Measurements from ENCODE around the gene CCDC169. TPM values are rescaled to one million over a fixed set of nuclear protein-coding genes. Genes with fewer than 3 reads are reported as not detected.

Gene CCDC169
- total RNA-seq, 4 donors from 2014 or later: 0.22 to 0.51 TPM; not detected in 2

DNA sequence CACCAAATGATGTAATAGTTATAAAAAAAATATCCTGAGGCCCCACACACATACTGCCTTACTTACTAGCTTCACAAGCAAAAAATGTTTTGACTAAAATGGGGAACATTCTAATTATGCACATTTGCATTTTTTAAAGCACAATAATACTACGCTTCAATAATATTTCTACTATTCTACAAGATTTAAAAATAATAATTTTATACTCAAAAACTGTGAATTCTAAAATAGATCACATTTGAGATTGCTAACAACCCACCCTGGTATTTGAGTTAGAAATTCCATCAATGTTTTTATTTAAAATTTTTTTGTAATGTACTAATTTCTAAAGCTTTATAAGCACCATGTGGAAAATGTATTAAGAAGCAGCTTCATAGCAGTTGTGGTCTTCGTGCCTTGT, 24.2 kb downstream of the CCDC169 start:
- TF ChIP-seq, protein P1, sequence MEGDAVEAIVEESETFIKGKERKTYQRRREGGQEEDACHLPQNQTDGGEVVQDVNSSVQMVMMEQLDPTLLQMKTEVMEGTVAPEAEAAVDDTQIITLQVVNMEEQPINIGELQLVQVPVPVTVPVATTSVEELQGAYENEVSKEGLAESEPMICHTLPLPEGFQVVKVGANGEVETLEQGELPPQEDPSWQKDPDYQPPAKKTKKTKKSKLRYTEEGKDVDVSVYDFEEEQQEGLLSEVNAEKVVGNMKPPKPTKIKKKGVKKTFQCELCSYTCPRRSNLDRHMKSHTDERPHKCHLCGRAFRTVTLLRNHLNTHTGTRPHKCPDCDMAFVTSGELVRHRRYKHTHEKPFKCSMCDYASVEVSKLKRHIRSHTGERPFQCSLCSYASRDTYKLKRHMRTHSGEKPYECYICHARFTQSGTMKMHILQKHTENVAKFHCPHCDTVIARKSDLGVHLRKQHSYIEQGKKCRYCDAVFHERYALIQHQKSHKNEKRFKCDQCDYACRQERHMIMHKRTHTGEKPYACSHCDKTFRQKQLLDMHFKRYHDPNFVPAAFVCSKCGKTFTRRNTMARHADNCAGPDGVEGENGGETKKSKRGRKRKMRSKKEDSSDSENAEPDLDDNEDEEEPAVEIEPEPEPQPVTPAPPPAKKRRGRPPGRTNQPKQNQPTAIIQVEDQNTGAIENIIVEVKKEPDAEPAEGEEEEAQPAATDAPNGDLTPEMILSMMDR (IDR thresholded peaks at IDR 0.05; ENCODE audit: low read depth): no peak

DNA sequence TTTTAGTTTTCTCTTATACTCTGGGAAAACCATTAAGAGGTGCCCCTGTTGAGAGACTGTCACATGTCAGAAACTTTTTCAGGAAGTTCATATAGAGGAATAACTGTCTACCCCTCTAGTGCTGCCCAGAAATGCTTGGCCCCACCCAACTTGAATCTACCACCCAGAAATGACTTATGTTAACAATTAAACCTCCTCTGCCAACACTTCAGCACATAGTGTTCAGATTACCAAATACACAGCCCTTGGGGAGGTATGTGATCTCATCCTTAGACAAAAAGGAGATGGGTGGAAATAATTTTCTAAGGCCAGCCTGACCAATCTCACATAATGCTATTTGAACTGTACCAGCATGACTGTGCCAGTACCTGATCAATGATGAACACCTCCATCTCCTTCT, 35.6 kb downstream of the CCDC169 start:
- TF ChIP-seq, protein P1 (IDR thresholded peaks at IDR 0.05; ENCODE audit: low read depth): no peak

DNA sequence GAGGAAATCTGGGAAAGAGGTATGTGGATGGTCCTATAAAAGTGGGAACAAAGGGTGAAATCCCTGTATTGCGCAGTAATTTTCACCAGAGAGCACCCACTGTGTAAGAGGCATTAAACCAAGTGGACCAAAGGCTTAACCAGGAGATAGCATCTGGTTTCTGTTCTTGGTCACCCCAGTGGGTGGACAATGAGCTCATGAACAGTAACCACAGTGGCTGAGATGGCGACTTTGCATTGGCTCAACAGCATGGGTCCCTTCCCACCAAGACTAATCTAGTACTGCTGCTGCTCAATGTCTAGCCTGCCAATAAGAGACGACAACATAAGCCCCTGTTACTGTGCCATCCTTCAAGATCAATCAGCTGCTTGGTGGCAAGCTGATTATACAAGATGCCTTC, 36.6 kb downstream of the CCDC169 start:
- TF ChIP-seq, protein P1 (IDR thresholded peaks at IDR 0.05; ENCODE audit: low read depth): no peak

DNA sequence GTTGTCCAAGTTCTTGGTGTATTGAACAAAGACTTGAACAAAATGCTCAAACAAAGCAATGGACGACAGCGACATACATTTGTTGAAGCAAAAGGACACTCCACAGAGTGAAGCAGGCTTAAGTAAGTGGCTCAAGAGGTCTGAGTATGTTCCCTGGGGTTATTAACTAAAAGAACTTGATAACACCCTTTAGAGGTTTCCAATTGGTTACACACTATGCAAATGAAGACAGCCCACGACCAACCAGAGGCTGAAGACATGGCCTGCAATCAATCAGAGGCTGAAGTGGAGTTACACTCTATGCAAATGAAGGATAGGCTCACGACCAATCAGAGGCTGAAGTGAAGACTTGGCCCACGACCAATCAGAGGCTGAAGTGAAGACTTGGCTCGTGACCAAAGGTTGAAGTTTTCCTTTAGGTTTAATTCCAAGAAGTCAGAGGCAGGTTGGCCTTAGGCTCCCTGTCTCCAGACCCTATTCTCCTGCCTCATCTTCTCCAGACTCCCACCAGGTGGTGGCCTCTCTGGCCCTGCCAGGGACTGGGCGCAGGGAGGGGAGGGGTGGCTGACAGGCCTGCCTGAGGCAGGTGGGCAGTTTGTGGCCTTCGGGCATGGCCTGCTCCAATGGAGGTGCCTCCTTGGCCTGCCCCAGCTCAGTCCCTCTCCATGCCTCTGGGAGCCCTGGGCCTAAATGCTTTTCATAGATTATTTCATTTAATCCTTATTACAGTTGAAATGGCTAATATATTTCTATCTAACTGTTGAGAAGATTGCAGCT, 38.1 kb downstream of the CCDC169 start:
- TF ChIP-seq, protein P1 (IDR thresholded peaks at IDR 0.05; ENCODE audit: low read depth): no peak

DNA sequence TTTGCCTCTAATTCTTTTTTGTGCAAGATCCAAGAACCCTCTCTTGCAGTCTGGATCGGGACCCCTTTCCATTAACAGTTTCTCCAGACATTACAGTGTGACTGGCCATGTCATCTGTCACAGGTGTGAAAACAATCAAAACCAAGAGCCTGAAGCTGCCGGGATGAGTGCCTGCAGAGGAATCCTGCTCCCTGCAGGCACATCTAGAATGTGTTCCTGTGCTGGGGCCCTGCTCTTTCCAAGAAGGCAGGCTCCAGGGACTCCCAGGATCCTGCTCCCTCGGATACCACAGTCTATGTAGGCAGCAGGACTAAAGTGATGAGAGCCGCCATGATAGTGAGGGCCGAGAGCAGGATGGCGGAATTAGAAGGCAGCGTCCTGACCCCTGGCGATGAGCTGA, 38.8 kb downstream of the CCDC169 start:
- TF ChIP-seq, protein P1 (IDR thresholded peaks at IDR 0.05; ENCODE audit: low read depth): no peak

DNA sequence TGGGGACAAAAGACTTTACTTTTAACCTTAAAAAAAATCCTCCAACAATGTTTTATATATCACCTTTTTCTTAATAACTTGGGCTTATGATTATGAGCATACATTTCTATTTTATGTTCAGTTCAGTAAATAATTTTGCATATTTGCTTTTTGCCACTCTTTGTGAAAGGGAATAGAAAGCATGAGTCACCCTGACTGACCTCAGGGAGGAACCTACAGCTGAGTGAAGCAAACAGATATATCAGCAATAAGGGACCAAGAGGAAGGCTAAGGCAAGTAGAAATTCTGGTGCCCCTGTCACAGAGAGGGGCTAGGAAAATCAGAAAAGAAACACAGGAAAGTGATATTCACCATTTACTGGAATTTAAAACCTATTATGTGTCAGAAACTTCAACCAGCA, 46.1 kb downstream of the CCDC169 start:
- TF ChIP-seq, protein P1 (IDR thresholded peaks at IDR 0.05; ENCODE audit: low read depth): no peak

DNA sequence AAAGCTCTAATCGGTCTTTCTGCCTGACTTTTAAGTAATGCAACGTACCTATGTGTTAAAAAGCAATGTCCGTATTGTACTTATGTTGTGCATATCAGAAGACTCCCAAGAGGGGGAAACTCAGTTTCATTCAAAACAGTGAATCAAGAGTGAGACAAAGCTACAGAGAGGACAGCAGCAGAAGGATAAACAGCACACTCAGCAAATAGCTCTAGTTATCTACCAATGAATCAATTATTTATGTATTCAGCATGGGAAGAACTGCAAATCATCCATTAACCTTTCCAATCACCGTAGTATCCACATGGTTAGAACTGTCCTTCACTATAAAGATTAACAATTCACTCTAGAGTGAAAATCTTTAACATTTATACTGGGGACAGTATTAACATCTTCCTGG, 46.6 kb downstream of the CCDC169 start:
- TF ChIP-seq, protein P1 (IDR thresholded peaks at IDR 0.05; ENCODE audit: low read depth): no peak
